IMR-90 (cell line): ENCODE measurements around the gene MAOA. TPM values are rescaled to one million over a fixed set of nuclear protein-coding genes. Genes with fewer than 3 reads are reported as not detected.
"Not testable (repeated sequence)": the region's sequence is repeated elsewhere in the genome, so short reads cannot be mapped to it uniquely, and the experiment has no call there.

Source experiments
- ATAC-seq: fragments of 200-7000 bp; cut with Tn5 transposase; 2 replicates; pipeline ENCODE4 v1.9.1; 2020; ENCODE audit warnings: low read depth, mild to moderate bottlenecking, moderate library complexity
- BruUV-seq: library from RNA; stranded (reverse); fragments of 400-500 nt; replicated peaks from 2 replicates; lab custom pipeline; 2021; lab: Mats Ljungman, UMichigan
- CTCF ChIA-PET: fragments of 300-600 bp; formaldehyde crosslinking; extraction: SDS; loops from one replicate; lab custom pipeline; 2021; ENCODE audit warnings: antibody characterized with exemption; lab: Yijun Ruan, JAX
- POLR2A ChIA-PET: fragments of 300-600 bp; sonication (Branson Sonifier 250); formaldehyde crosslinking; loops from one replicate; lab custom pipeline; 2022; ENCODE audit warnings: antibody characterized with exemption; ENCODE audit not compliant: unreplicated experiment; lab: Charles Lee
- DNase-seq: peaks from one replicate; pipeline ENCODE4 v3.0.0; 2013
- H2AFZ ChIP-seq: replicated peaks from 2 replicates; pipeline ENCODE3; 2013; ENCODE audit warnings: low read length, mild to moderate bottlenecking; ENCODE audit not compliant: poor library complexity
- H2AK5ac ChIP-seq: 2 replicates; pipeline ENCODE4 v1.6.1; 2013; ENCODE audit warnings: low read depth, low read length, inconsistent platforms
- H2AK9ac ChIP-seq: replicated peaks from 2 replicates; pipeline ENCODE3; 2013; ENCODE audit warnings: mild to moderate bottlenecking, low read depth, low read length, moderate library complexity; ENCODE audit not compliant: poor library complexity
- H2BK120ac ChIP-seq: 2 replicates; pipeline ENCODE4 v1.6.1; 2013; ENCODE audit warnings: low read depth, low read length, inconsistent platforms
- H2BK15ac ChIP-seq: 3 replicates; pipeline ENCODE4 v1.6.1; 2013; ENCODE audit warnings: low read depth, low read length, inconsistent platforms
- H2BK20ac ChIP-seq: 2 replicates; pipeline ENCODE4 v1.6.1; 2013; ENCODE audit warnings: low read depth, mild to moderate bottlenecking, inconsistent platforms, low read length, moderate library complexity
- H2BK5ac ChIP-seq: 2 replicates; pipeline ENCODE4 v1.6.1; 2013; ENCODE audit warnings: mild to moderate bottlenecking, low read depth, low read length, inconsistent platforms; ENCODE audit not compliant: poor library complexity, severe bottlenecking
- H3K14ac ChIP-seq: replicated peaks from 2 replicates; pipeline ENCODE4 v1.6.1; 2013; ENCODE audit warnings: low read depth, low read length, inconsistent platforms
- H3K18ac ChIP-seq: 2 replicates; pipeline ENCODE4 v1.6.1; 2013; ENCODE audit warnings: low read depth, low read length, control low read depth
- H3K23ac ChIP-seq: 2 replicates; pipeline ENCODE4 v1.6.1; 2013; ENCODE audit warnings: low read depth, low read length, inconsistent platforms
- H3K27ac ChIP-seq: 2 replicates; pipeline ENCODE4 v1.5.1; 2013; ENCODE audit warnings: mild to moderate bottlenecking, control low read depth, low read length; ENCODE audit not compliant: insufficient read depth
- H3K27me3 ChIP-seq: 2 replicates; pipeline ENCODE4 v1.6.1; 2013; ENCODE audit warnings: low read length; ENCODE audit not compliant: control insufficient read depth, insufficient read depth
- H3K36me3 ChIP-seq: 2 replicates; pipeline ENCODE4 v1.6.1; 2013; ENCODE audit warnings: low read length, mixed read lengths; ENCODE audit not compliant: control insufficient read depth, insufficient read depth
- H3K4ac ChIP-seq: 2 replicates; pipeline ENCODE4 v1.6.1; 2013; ENCODE audit warnings: low read depth, low read length, inconsistent platforms
- H3K4me1 ChIP-seq: 2 replicates; pipeline ENCODE4 v1.6.1; 2013; ENCODE audit warnings: low read length, mixed read lengths; ENCODE audit not compliant: control insufficient read depth, insufficient read depth
- H3K4me2 ChIP-seq: 2 replicates; pipeline ENCODE4 v1.6.1; 2013; ENCODE audit warnings: low read depth, mild to moderate bottlenecking, control low read depth, low read length, moderate library complexity
- H3K4me3 ChIP-seq: 2 replicates; pipeline ENCODE4 v1.5.1; 2013; ENCODE audit warnings: low read depth, mild to moderate bottlenecking, control low read depth, low read length, moderate library complexity; ENCODE audit not compliant: insufficient read depth
- H3K56ac ChIP-seq: 2 replicates; pipeline ENCODE4 v1.6.1; 2013; ENCODE audit warnings: low read length, inconsistent platforms; ENCODE audit not compliant: insufficient read depth; ENCODE audit errors: extremely low read depth
- H3K79me1 ChIP-seq, 2 experiments: 2 replicates each; pipeline ENCODE4 v1.6.1; 2013; ENCODE audit warnings: low read length in 2 of 2, inconsistent platforms in 1 of 2, low read depth in 1 of 2
- H3K9ac ChIP-seq: 2 replicates; pipeline ENCODE4 v1.6.1; 2013; ENCODE audit warnings: low read depth, low read length, control low read depth
- H3K9me1 ChIP-seq: 2 replicates; pipeline ENCODE4 v1.6.1; 2013; ENCODE audit warnings: low read length, inconsistent platforms; ENCODE audit not compliant: insufficient read depth
- H3K9me3 ChIP-seq: 2 replicates; pipeline ENCODE4 v1.6.1; 2013; ENCODE audit warnings: low read length; ENCODE audit not compliant: control insufficient read depth, insufficient read depth
- H4K20me1 ChIP-seq: 2 replicates; pipeline ENCODE4 v1.6.1; 2013; ENCODE audit warnings: low read length, inconsistent platforms; ENCODE audit not compliant: insufficient read depth
- H4K5ac ChIP-seq: 2 replicates; pipeline ENCODE4 v1.6.1; 2013; ENCODE audit warnings: mild to moderate bottlenecking, low read depth, low read length, control low read depth
- H4K8ac ChIP-seq, 2 experiments: 2 replicates each; pipeline ENCODE4 v1.6.1; 2013; ENCODE audit warnings: low read depth in 2 of 2, low read length in 2 of 2, control low read depth in 1 of 2, inconsistent platforms in 1 of 2
- H4K91ac ChIP-seq: 2 replicates; pipeline ENCODE4 v1.6.1; 2013; ENCODE audit warnings: low read depth, low read length, inconsistent platforms; ENCODE audit not compliant: insufficient read depth
- WGBS, 2 experiments: methylation state at CpG; one replicate each; pipeline versions ENCODE4 v1.1.5 to v1.1.7; 2013; ENCODE audit warnings: missing lambda C conversion rate in 2 of 2; ENCODE audit not compliant: insufficient read length in 1 of 2; ENCODE audit errors: extremely low coverage in 2 of 2; 5-methylcytosine and 5-hydroxymethylcytosine counted together
- dilution Hi-C: fragments of 300-500 bp; cut with HindIII; formaldehyde crosslinking; loops from one replicate; pipeline ENCODE4 v1.14.3; 2018; ENCODE audit warnings: low sequenced_read_pairs; ENCODE audit not compliant: unreplicated experiment
- in situ Hi-C: fragments of 300-500 bp; cut with MboI; formaldehyde crosslinking; loops from 3 replicates; pipeline ENCODE4 v1.14.3; 2019; ENCODE audit warnings: low sequenced_read_pairs, inconsistent platforms, mixed read lengths
- intact Hi-C: fragments of 100-400 bp; cut with micrococcal nuclease; formaldehyde crosslinking; loops from 2 replicates; pipeline ENCODE4 v1.10.0; 2022
- polyA plus RNA-seq, 3 experiments: library from polyadenylated mRNA; depleted of rRNA; stranded (reverse); fragments of >200 nt; gene quantifications; 2 replicates each; pipeline ENCODE4 v1.2.3, GENCODE V29; 2012; ENCODE audit warnings: low replicate concordance in 1 of 3
- total RNA-seq: library from RNA; depleted of rRNA; stranded (reverse); fragments of >200 nt; gene quantifications from 2 replicates; pipeline ENCODE4 v1.2.3, GENCODE V29; 2012

The MAOA gene
- total and polyA plus RNA-seq, 2 of the 4 experiments (the other 2 are of a cell fraction) = 0.14 to 0.36 TPM

DNA sequence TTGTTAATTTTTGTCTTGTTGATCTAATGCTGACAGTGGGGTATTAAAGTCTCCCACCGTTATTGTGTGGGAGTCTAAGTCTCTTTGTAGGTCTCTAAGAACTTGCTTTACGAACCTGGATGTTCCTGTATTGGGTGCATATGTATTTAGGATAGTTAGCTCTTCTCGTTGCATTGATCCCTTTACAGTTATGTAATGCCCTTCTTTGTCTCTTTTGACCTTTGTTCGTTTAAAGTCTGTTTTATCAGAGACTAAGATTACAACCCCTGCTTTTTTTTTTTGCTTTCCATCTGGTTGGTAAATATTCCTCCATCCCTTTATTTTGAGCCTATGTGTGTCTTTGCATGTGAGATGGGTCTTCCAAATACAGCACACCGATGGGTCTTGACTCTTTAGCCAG lies 69.1 kb downstream of the MAOA start:
- H4K5ac ChIP-seq, dilution Hi-C loops, POLR2A ChIA-PET, H3K4me2 ChIP-seq, H3K4ac ChIP-seq, H2AFZ ChIP-seq, H3K36me3 ChIP-seq, H3K79me1 ChIP-seq, H2BK5ac ChIP-seq, H3K9me3 ChIP-seq, H3K18ac ChIP-seq, in situ Hi-C loops, H3K27ac ChIP-seq, ATAC-seq, H4K91ac ChIP-seq, H2AK9ac ChIP-seq, H2BK15ac ChIP-seq, H4K8ac ChIP-seq, H3K9me1 ChIP-seq, H3K9ac ChIP-seq, intact Hi-C loops, H2BK120ac ChIP-seq, CTCF ChIA-PET, H4K20me1 ChIP-seq, H2AK5ac ChIP-seq, H3K27me3 ChIP-seq, H3K4me1 ChIP-seq, BruUV-seq, DNase-seq, H3K4me3 ChIP-seq, H3K14ac ChIP-seq, H3K23ac ChIP-seq, H3K56ac ChIP-seq, H2BK20ac ChIP-seq: not testable (repeated sequence)
- WGBS, 2 experiments = no CpG with 5 or more reads among the region's 5 CpGs

DNA sequence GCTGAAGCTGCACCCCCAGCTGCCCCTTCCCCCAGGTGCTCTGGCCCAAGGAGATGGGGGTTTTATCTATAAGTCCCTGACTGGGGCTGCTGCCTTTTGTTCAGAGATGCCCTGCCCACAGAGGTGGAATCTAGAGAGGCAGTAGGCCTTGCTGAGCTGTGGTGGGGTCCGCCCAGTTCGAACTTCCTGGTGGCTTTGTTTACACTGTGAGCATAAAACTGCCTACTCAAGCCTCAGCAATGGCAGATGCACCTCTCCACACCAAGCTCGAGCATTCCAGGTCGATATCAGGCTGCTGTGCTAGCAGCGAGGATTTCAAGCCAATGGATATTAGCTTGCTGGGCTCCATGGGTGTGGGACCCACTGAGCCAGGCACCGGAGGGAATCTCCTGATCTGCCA lies 71.2 kb downstream of the MAOA start:
- H3K36me3 ChIP-seq, H4K5ac ChIP-seq, H3K56ac ChIP-seq, H4K91ac ChIP-seq, intact Hi-C loops, dilution Hi-C loops, H2BK20ac ChIP-seq, H3K9me3 ChIP-seq, H3K14ac ChIP-seq, H3K79me1 ChIP-seq, H3K18ac ChIP-seq, CTCF ChIA-PET, H2BK5ac ChIP-seq, H2AK5ac ChIP-seq, H3K23ac ChIP-seq, H3K4me2 ChIP-seq, H2AFZ ChIP-seq, ATAC-seq, BruUV-seq, DNase-seq, H2BK15ac ChIP-seq, H2BK120ac ChIP-seq, H3K27ac ChIP-seq, H3K4ac ChIP-seq, H3K9me1 ChIP-seq, POLR2A ChIA-PET, H3K4me1 ChIP-seq, H3K4me3 ChIP-seq, H3K27me3 ChIP-seq, in situ Hi-C loops, H4K20me1 ChIP-seq, H3K9ac ChIP-seq, H4K8ac ChIP-seq, H2AK9ac ChIP-seq: not testable (repeated sequence)
- WGBS, 2 experiments = 57% methylated on average over 5 of the region's 6 CpGs; no CpG with 5 or more reads in 1 of the 2 experiments
